DMS79 (cell line): ENCODE results near the gene RALGPS1.

Source experiments
- DNase-seq: peaks from one replicate; lab custom pipeline; 2025; lab: John Stamatoyannopoulos, UW

Gene RALGPS1

DNA sequence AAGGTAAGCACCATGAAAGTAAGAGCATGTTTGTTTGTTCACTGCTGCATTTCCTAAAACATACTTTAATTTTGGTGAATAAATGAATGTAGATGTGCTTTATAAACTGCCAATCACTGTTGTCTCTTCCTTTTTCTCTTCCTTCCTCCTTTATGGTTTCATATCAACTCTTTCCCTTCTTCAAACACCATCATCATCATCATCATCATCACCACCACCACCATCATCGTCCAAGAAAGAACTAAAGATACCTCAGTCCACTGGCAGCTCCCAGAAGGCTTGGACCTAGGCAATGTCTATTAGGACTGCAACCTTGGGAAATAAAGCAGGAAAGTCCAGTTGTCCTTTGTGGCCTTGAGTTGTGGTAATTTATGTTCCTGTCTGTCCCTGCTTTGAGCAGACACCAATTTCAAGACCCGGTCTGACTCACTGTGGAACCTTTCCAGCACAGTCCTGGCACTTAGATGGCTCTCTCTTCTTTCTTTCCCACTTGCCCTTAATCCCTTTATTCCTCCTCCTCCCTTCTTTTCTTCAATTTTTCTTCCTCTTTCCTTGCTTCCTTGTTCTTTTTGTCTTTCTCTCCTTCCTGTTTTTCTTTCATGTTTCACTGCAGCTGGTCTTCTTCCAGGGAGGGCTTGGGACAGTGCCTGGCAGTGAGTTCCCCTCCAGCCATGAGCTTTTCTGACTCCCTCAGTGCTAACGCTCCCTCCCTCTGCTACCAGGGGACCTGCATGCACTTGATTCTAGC, 108.5 kb downstream of the RALGPS1 start:
- no peak for DNase-seq

DNA sequence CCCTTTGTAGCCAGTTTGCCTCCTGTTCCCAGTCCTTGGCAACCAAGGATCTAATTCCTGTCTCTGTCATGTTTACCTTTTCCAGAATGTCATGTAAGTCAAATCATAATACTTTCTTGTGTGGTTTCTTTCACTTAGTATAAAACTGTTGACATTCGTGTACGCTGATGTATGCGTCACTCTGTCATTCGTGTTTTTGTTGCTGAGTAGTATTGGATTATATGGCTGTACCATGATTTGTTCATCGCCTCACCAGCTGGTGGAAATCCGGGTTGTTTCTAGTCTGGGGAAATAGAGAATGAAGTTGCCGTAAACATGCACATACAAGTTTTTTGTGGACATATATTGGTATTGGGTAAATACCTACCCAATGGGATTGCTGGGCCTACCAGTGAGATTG, 110.5 kb downstream of the RALGPS1 start:
- DNase-seq = no peak

DNA sequence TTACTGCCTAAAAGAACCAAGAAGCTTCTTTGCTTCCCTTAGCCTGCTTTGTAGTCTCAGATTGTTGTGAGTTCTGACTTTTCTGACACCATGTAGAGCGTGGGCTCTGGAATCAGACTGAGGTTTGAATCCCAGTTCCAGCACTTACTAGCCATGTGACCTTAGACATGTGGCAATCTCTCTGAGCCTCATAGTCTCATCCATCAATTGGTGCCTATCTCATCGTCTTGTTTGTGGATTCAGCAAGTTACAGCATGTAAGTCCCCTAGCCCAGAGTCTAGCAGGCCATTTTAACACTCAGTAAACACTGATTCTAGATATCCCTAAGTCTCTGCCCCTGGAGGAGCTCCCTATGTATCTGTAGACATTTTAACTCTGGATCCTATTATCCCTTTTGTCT, 113.1 kb downstream of the RALGPS1 start:
- DNase-seq = no peak

DNA sequence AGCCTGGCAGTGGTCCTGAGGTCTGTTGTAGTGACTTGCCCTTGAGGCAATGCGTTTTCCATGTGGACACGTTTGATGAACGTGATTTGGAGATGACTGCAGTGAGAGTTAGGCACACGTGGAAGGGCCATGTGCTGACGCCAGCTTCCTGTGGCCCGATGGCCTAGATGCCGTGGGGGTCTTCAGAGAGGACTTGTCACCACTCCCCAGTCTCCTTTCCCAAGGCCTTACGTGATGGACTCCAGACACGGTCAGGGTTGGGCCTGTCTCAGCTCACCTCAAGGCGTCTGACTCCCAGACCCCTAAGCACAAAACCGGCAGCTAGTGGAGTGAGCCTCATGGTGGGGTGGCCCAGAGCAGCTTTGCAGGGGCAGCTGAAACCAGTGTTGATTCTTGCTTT, 115.0 kb downstream of the RALGPS1 start:
- no peak for DNase-seq

DNA sequence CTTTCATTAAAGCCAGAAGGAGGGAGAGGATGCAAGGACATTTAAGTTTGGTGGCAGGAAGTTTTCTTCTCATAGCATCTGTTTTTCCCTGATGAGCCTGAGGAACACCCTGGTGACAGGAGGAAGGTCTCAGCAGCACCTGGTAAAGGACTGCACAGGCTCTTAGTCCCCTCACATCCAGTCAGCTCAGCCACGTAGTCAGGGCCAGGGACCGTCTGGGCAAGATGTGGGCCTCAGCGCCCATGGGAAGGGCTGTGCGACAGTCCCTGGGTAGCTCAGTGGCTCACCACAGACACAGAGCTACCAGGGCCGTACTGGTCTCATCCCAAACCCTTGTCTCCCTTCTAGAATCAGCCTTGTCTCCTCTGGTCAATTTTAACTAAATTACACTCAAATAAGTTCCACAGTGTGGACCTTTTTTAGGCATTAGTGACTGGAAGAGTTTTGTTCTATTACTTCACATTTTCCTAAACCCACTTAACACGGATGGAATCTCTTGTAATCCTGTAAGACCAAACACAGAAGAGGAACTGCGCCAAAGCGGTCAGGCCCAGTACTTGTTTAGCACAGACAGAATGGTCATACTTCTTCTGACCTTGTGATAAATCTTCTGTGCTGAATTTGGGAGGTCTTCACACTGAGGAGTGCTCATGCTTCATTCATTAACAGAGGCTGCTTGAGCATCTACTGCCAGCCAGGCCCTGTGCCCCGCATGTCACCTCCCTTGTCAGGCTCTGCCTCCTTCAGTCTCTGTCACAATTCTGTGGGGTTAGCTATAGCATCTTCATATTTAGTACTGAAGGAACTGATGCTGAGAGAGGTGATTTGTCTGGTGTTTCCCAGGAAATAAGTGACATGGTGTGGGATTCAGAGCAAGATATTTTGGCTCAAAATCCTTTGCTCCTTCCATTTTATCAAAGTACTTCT, 116.5 kb downstream of the RALGPS1 start:
- DNase-seq = no peak

DNA sequence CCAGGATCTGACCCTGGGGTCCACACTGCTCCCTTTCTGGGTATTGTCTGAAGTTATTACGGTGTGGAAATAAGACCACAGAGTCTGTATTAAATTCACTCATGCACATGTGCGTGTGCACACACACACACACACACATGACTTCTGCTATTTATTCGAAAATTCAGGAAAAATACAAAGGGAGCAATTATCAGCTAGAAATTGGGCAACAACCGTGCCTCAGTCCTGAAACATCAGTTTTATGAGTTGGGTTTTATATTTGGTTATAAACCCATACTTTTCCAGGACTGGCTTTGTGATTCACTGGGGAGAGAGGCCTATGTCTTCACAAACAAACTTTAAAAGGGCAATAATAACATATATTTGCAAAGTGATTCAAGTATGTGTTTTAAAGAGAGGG, 117.7 kb downstream of the RALGPS1 start:
- no peak for DNase-seq

DNA sequence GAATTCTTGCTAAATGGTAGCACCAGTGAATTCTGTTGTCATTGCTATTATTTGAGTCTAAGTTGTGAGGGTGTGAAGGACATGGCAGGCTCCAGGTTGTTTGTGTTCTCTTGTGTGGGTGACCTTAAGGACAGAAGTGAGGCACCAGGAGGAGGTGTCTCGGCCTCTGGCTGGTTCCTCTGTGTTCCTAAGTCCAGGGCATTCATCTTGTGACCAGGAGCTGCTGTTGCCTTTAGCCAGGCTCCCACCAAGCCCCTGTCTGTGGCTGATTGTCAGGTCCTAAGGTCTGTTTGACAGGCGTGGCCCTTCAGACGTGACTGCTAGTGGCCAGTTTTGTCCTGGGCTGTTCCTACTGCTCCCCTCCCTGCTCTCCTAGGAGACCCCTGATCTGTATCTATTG, 118.5 kb downstream of the RALGPS1 start:
- no peak for DNase-seq

DNA sequence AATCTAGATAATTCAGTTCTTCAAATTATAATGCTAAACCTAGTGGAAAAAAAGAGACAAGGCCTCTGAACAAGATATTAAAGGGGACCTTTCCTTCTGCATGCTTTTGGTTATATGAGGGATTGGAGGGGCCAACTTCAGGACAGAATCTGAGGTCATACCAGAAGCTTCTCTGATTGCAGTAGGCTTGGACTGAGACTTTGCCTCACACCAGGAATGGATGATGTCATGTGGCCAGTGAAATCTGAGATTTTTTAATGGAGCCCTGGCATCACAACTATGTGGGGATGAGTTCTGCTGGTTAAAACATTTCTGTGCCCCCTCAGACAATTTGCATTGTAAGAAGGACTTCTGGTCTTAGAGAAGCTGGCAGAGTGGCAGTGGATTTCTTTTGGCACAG, 119.2 kb downstream of the RALGPS1 start:
- DNase-seq = no peak

DNA sequence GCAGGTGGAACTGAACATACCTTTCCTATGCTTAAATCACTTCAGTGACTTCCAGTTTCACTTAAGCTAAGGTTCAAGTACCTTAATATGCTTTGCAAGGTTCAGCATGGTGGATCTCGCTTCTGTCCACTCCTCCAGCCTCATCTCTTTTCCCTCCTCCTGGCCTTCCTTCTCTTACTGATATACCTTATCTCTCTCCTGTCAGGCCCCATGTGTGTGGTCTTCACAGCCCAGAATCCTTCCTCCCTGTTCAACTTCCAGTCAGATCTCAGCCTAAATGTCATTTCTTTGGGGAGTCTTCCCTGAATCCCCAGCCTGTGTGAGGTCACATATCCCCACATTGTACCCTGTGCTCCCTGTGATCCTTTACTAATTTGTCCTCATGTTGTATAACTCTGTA, 120.1 kb downstream of the RALGPS1 start:
- no peak for DNase-seq

DNA sequence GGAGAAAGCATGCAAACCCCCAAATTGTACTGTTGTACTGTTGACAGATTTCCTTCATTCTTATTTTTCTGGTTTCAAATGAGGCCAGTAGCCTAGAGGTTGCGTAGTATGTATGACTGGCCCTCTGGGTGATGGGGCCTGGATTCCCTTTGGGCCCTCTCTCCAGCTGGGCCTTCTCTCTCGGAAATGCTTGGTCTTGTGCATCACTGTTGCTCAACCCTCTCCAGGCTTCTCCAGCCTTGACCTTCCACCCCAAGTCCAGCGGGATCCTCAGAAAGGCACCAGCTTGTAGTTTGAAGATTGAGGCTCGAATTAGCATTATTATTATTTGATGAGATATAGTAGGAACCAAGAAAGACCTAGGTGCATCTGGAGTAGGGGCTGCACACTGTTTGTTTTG, 120.8 kb downstream of the RALGPS1 start:
- DNase-seq = no peak

DNA sequence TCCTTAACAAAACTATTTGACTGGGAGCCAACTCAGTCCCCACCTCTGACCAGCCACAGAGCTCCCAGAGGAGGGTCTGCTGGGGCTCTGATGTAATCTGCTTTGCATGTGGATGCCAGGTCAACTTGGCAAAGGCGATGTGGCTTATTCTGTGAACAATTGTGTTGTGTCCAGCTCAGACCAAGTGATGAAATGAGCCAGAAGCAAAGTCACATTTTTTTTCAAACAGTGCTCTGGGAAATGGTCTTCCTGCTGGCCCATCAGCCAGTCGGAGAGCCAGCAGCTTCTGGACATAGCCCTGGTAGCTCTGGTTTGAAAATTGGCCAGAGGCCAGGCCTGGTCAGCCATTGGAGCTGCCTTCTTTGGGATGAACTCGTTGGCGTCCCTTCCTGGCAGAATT, 121.4 kb downstream of the RALGPS1 start:
- no peak for DNase-seq

DNA sequence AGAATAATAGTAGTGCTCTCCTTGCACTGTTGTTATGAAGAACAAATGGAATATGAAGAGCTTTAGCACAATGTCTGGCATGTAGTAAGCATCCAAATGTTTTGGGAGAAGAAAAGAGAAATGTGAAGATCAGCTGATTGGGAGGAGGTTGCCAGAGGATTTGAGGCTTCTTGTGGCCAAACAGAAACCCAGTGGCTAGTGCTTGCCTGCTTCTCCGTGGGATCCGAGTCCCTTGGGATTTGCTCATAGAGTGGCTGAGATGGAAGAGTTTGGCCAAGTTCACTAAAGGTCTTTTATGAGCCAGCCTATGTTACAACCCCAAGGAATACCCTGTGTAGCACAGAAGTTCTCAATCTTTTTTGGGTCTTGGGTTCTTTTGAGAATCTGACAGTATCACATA, 121.9 kb downstream of the RALGPS1 start:
- no peak for DNase-seq

DNA sequence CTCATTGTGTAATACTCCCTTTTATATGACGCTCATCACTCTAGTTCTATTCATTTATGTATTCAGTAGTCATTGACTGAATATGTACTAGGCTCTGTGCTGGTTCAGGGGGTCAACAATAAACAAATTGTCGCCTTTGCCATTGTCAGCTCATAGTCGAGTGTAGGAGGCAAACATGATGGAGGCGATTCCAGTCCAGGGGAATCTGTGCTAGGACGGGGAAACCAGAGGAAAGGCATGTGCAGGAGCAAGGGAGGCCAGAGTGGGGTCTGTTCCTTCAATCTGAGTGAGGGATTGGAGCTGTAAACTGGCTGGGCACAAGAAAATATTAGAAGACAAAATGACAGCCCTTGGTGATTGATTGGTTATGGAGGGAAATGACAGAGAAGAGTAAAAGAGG, 123.9 kb downstream of the RALGPS1 start:
- DNase-seq = no peak

DNA sequence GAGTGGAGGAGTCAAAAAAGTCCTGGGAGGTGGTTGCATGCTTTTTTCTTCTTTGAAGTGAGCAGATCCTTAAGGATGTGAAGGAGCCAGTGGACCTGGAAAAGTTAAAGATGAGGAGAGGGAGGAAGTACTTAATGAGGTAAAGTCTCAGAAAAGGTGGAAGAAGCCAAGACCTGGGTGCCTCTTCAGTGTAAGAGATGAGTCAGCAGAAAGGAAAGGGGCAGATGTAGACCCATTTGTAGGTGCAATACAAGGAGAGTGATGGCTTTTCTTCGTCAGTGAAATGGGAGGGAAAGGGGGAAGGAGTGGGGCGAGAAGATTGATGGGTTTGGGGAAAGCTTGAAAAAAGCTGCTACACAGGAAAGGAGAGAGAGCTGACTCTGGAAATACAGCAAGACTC, 124.9 kb downstream of the RALGPS1 start:
- DNase-seq = no peak

DNA sequence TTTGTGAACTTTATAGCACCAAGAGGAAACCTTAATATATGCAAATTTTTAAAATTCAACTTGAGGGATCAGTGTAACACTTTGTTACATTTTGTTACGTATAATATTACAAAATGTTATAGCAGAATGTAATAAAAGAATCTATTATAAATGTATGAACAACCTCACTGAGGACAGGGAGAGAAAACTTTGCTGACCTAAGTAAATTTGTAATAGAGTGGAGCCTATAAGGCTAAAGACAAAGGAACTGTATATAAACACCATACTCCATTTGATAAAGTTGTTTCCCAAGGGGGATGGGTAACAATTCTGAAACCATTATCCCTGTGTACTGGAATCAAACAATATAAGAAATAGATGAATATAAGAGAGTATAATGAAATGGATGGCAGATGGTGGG, 130.6 kb downstream of the RALGPS1 start:
- DNase-seq = no peak

DNA sequence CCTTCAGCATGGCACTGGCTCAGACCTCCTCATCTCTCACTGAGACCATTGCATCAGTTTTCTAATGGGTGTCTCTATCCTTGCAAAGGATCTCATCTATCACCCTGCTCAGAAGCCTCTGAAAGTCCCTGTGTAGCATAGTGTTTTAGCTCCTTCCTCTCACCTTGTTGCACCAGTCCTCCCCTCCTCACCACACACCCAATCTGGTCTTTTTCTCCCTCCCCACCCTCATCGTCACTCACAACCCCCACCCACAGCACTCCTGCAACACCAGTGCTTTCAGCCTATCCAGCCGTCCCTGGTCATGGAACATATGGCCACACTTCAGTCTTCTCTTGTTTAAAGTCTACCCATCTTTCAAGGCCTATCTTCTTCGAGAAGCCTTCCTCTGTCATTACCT, 133.4 kb downstream of the RALGPS1 start:
- no peak for DNase-seq

DNA sequence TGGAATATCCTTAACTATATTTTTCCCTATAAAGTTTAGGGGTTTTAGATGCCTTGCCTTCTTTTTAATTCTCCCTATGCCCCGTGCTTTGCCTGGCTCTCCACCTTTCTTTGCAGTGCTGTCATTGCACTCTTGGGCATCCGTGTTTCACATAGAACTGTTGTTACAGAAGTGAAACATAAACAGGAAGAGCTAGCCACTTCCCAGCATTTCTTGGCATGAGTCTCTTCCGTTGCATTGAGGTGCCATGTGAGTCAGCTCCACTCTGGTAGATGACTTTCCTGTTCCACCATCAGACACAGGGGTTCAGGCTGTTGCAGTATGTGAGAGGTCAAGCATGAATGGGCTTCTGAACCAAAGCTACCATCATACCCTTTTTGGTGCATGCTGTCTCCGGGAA, 134.5 kb downstream of the RALGPS1 start:
- DNase-seq = no peak

DNA sequence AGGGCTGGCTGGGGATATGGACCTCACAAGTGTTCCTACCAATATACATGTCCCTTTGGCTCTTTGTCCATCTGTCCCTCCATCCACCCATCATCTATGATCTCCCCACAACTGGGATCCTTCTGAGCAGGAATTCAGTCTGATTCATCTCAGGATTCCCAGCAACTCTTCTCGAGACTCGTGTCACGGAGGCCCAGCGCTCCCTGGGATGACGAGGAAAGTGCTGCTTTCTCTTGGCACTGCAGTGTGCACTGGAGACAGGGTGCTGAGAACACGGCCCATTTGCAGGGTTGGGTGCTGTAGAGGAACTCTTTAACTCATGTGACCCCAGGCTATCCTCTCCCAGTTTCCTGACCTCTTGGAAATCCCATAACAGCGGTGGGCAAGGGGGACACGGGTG, 135.0 kb downstream of the RALGPS1 start:
- no peak for DNase-seq

DNA sequence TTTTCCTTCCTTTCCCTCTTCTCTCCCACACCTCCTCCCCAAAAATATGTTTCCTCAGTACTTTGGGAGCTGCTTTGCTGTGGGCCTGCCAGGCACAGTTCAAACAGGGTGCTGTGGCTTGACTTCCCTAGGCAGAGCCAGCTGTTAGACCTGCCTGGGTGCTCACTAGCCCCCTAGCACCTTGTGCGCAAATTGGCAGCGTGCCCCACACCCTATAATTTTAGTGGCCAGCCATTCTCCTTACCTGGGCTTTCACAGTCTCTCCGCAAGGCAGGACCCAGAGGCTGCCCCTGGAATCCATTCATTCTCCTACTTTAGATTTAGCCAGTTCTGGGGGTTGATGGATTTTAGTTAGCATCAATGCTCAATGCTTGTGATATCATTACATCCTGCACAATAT, 135.6 kb downstream of the RALGPS1 start:
- no peak for DNase-seq

DNA sequence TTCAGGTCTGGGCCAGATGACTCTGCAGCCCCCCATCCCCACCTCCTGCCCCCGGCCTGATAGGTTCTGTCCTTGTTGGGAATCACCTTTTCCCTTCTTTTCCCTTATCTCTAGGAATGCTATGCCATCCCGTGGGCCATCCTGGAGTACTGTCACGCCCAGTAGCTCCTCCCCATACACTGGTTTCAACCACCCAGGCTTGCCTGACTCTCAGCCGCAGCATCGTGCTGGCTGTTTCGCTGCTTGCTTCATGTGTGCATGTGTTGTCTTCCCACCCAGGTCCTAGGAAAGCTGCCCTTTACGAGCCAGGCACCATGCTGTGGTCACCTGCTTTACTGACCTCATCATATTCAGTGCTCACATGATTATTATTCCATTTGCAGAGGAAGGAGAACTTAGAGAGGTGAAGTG, 136.0 kb downstream of the RALGPS1 start:
- DNase-seq = no peak

DNA sequence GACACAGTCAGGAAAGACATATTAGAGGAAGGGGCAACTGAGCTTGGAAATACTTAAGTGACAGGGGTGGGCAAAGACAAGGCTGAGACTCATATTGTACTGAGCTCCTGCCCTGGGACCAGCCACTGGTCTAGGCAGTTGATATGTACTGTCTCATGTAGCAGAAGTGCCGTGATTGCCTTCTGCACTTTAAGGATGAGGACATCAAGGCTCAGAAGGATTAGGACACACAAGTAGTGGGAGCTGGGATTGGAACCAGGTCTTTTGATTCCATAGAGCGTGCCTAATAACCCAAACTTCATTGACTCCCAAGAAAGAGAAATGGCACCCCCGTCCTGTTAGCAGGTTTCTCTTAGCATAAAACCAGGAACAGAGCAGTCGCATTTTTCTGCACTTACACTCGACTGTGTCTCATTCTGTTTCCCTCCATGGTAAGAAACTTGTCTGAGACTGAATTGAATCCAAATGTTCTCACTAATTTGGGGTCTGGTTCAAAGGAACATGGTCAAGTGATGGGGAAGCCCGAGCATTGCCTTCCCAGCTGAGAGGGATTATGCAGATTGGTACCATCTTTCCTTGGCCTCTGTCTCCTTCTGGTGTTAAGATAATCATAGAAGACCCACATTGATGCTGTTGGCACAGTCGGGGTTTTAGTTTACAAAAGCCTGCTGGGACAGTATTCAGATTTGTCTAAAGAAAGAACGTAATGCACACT, 137.5 kb downstream of the RALGPS1 start:
- DNase-seq = no peak

DNA sequence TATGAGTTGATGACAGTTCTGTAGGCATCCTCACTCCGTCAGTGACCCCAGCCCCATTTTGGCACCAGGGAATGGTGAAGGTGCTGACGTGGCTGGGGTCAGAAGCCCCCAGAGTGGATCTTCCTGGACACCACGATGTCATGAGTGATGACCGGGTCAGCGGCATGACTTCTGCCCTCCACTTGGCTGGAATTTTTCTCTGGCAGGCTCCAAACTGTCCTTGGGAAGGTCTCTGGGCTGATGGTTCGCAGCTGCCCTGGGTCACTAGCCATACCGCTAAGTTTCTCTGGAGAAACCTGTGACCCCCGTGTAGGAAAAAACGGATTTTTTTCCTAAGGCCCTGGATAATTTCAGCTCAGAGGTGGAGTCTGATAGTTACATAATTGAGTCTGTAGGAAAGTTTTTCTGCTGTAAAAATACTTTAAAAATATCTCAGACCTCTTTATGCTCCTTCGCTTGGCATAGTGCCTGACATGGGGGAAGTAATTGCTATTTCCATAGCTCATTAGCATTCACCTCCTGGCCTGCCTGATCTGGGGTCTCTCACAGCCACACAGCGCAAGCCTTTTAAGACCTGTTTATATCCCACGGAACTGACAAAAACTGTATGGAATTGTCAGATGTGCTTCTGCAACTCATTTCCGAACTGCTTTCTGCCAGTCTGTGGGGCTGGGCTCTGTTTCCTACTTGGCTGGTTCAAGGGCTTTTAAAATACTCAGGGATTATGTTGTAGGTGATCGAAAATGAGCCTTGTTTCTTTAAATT, 138.7 kb downstream of the RALGPS1 start:
- no peak for DNase-seq
